NCI-H2196 treated with DMSO at 0.1 percent for 48 hours (cell line): ENCODE measurements around the gene KRTAP10-3.

Source experiments
- DNase-seq: peaks from one replicate; lab custom pipeline; 2025; ENCODE audit not compliant: unreplicated experiment; lab: John Stamatoyannopoulos, UW

The KRTAP10-3 gene

GRCh38 chr21:44549525-44550211 is 8.9 kb downstream of the KRTAP10-3 start:
- no peak for DNase-seq

- DNase-seq: no peak
Measured at GRCh38 chr21:44548922-44549321, 9.7 kb downstream of the KRTAP10-3 start.

GRCh38 chr21:44548381-44548780 is 10.2 kb downstream of the KRTAP10-3 start:
- no peak for DNase-seq

- no peak for DNase-seq
Measured at GRCh38 chr21:44547656-44548331, 10.8 kb downstream of the KRTAP10-3 start.

- no peak for DNase-seq
Measured at GRCh38 chr21:44544566-44544965, 14.0 kb downstream of the KRTAP10-3 start.

GRCh38 chr21:44542716-44543115 is 15.9 kb downstream of the KRTAP10-3 start:
- no peak for DNase-seq

GRCh38 chr21:44540741-44541288 is 17.8 kb downstream of the KRTAP10-3 start:
- no peak for DNase-seq

GRCh38 chr21:44539991-44540666 is 18.5 kb downstream of the KRTAP10-3 start, which contains the start of gene KRTAP10-1:
Gene KRTAP10-1, minus strand, starts transcription at chr21:44540195. Its CDS starts 45 bp downstream, at chr21:44540150.
- no peak for DNase-seq

- DNase-seq: no peak
Measured at GRCh38 chr21:44539046-44539445, 19.5 kb downstream of the KRTAP10-3 start.

GRCh38 chr21:44537930-44538911 is 20.4 kb downstream of the KRTAP10-3 start:
- no peak for DNase-seq

- DNase-seq: no peak
Measured at GRCh38 chr21:44535963-44536362, 22.6 kb downstream of the KRTAP10-3 start.

- DNase-seq: no peak
Measured at GRCh38 chr21:44534688-44535087, 23.9 kb downstream of the KRTAP10-3 start.

GRCh38 chr21:44533891-44534627 is 24.5 kb downstream of the KRTAP10-3 start:
- DNase-seq: no peak

- no peak for DNase-seq
Measured at GRCh38 chr21:44533121-44533890, 25.3 kb downstream of the KRTAP10-3 start.

GRCh38 chr21:44532712-44533111 is 25.9 kb downstream of the KRTAP10-3 start:
- DNase-seq: no peak

GRCh38 chr21:44531606-44532564 is 26.7 kb downstream of the KRTAP10-3 start:
- DNase-seq: no peak

- no peak for DNase-seq
Measured at GRCh38 chr21:44530903-44531605, 27.5 kb downstream of the KRTAP10-3 start.
